SU-DHL-6 (cell line): Measurements from ENCODE around the gene TMEM252.

ENCODE experiments used
- CTCF ChIP-seq: fragments of 200-600 bp; sonication (generic); IDR thresholded peaks from one replicate; pipeline ENCODE4 v1.5.1; 2017; ENCODE audit warnings: antibody characterized with exemption, mild to moderate bottlenecking, low read length, moderate library complexity; ENCODE audit not compliant: insufficient read depth, poor library complexity, severe bottlenecking
- EZH2phosphoT487 ChIP-seq: fragments of 200-600 bp; sonication (generic), shearing (Covaris generic); conservative IDR thresholded peaks from 2 replicates; pipeline ENCODE4 v1.6.1; 2018; ENCODE audit warnings: mild to moderate bottlenecking, antibody characterized with exemption, low read length, moderate library complexity, mixed read lengths

- TF ChIP-seq CTCF (no peak), EZH2phosphoT487 (no peak)
Measured at GRCh38 chr9:68495247-68495646, 45.4 kb downstream of the TMEM252 start.
